Mesothelial cell of epicardium (in vitro differentiated cells): Measurements from ENCODE around the gene MRGPRD. TPM values are rescaled to one million over a fixed set of nuclear protein-coding genes. Genes with fewer than 3 reads are reported as not detected.

Experiments used
- DNase-seq, 2 experiments: peaks; one replicate each; pipeline ENCODE4 v3.0.0; 2021; ENCODE audit warnings: low spot score in 2 of 2; ENCODE audit not compliant: unreplicated experiment in 2 of 2
- H3K27ac Mint-ChIP-seq: 2 replicates; pipeline ENCODE4 v1.8.0; 2021; ENCODE audit warnings: mixed read lengths
- H3K27me3 Mint-ChIP-seq: 2 replicates; pipeline ENCODE4 v1.8.0; 2021; ENCODE audit warnings: low read depth, mixed read lengths
- H3K36me3 Mint-ChIP-seq: 2 replicates; pipeline ENCODE4 v1.8.0; 2021; ENCODE audit warnings: mixed read lengths
- H3K4me1 Mint-ChIP-seq: 2 replicates; pipeline ENCODE4 v1.8.0; 2021; ENCODE audit warnings: mixed read lengths
- H3K4me3 Mint-ChIP-seq: 2 replicates; pipeline ENCODE4 v1.8.0; 2021; ENCODE audit warnings: mild to moderate bottlenecking, moderate library complexity, mixed read lengths
- H3K9me3 Mint-ChIP-seq: 2 replicates; pipeline ENCODE4 v1.8.0; 2021; ENCODE audit warnings: mixed read lengths
- CTCF ChIP-seq: fragments of 200-600 bp; sonication (generic); IDR thresholded peaks from one replicate; pipeline ENCODE4 v1.5.0; 2021; ENCODE audit warnings: antibody characterized with exemption; ENCODE audit not compliant: unreplicated experiment
- total RNA-seq: library from RNA; stranded (reverse); gene quantifications from 3 replicates; pipeline ENCODE4 v1.2.1, GENCODE V29; 2021

MRGPRD gene
- total RNA-seq, 1 donor from 2014 or later, result not detected

- Mint-ChIP-seq H3K27ac (no peak overlapping the region), H3K9me3 (no peaks in the 10 kb centered on the region), H3K27me3 (no peaks in the 10 kb centered on the region), H3K4me1 (no peaks in the 10 kb centered on the region), H3K36me3 (peaks cover 35% of the 10 kb centered on the region), H3K4me3 (no peak overlapping the region)
- no peak for TF ChIP-seq CTCF
- DNase-seq, result no peak
Measured at GRCh38 chr11:68930991-68931855, 49.6 kb downstream of the MRGPRD start.

Other genes starting within 250 kb of the MRGPRD start
- gene TESMIN, start 229.5 kb downstream of the MRGPRD start, total RNA-seq, result 15.9 to 19.2 TPM (median 16.0 TPM) in 3 replicates
- gene CPT1A, start 139.1 kb downstream of the MRGPRD start, total RNA-seq, result 2.6 to 3.0 TPM (median 2.8 TPM) in 3 replicates
- gene MRPL21, start 77.2 kb downstream of the MRGPRD start, total RNA-seq, result 49.4 to 52.8 TPM (median 52.5 TPM) in 3 replicates
- gene IGHMBP2, start 77.1 kb downstream of the MRGPRD start, total RNA-seq, result 28.3 to 29.0 TPM (median 28.5 TPM) in 3 replicates
- 2.3 to 4.0 TPM (median 3.4 TPM) in 3 replicates for gene MRGPRF, start 32.3 kb upstream of the MRGPRD start, total RNA-seq
- gene TPCN2, start 67.9 kb upstream of the MRGPRD start, total RNA-seq, result 20.5 to 23.7 TPM (median 22.1 TPM) in 3 replicates
- gene SMIM38, start 174.9 kb upstream of the MRGPRD start, total RNA-seq, result 1.9 to 2.5 TPM (median 2.1 TPM) in 3 replicates